Left ventricle myocardium inferior (tissue), 1 donor: ENCODE results near the gene TSPAN32. TPM values are rescaled to one million over a fixed set of nuclear protein-coding genes. Genes with fewer than 3 reads are reported as not detected.

ENCODE experiments used
- DNase-seq: peaks from one replicate; pipeline ENCODE4 v3.0.0-alpha.2; 2020
- H3K27ac ChIP-seq: fragments of 200-600 bp; replicated peaks from 2 replicates; pipeline ENCODE4 v1.8.0; 2021
- H3K27me3 ChIP-seq: fragments of 200-600 bp; 2 replicates; pipeline ENCODE4 v1.8.0; 2021; ENCODE audit warnings: low read depth
- H3K36me3 ChIP-seq: fragments of 200-600 bp; 2 replicates; pipeline ENCODE4 v1.8.0; 2021
- H3K4me1 ChIP-seq: fragments of 200-600 bp; 2 replicates; pipeline ENCODE4 v1.8.0; 2021
- H3K4me3 ChIP-seq: fragments of 200-600 bp; 2 replicates; pipeline ENCODE4 v1.8.0; 2021; ENCODE audit warnings: mild to moderate bottlenecking, moderate library complexity
- H3K9me3 ChIP-seq: fragments of 200-600 bp; replicated peaks from 2 replicates; pipeline ENCODE4 v1.8.0; 2021
- intact Hi-C: fragments of 100-400 bp; cut with micrococcal nuclease; formaldehyde crosslinking; loops from one replicate; pipeline ENCODE4 v1.11.0; 2022
- total RNA-seq: library from RNA; stranded (reverse); fragmentation: NEBNext Ultra II Directional; extraction: Animal tissue kit (Norgen Biotek cat#: 25700); gene quantifications from one replicate; pipeline ENCODE4 v1.2.1, GENCODE V29; 2021
- TF ChIP-seq, protein P1 (sequence below): fragments of 200-600 bp; IDR thresholded peaks from 2 replicates; pipeline ENCODE4 v1.8.0; 2021; ENCODE audit warnings: antibody characterized with exemption, mild to moderate bottlenecking, borderline replicate concordance
- donor health status: DM: no; HTN: yes; CAD: no; lungs with severe emphysema.

TSPAN32 gene
- total RNA-seq, 1 donor from 2014 or later, result 27.1 TPM

DNA sequence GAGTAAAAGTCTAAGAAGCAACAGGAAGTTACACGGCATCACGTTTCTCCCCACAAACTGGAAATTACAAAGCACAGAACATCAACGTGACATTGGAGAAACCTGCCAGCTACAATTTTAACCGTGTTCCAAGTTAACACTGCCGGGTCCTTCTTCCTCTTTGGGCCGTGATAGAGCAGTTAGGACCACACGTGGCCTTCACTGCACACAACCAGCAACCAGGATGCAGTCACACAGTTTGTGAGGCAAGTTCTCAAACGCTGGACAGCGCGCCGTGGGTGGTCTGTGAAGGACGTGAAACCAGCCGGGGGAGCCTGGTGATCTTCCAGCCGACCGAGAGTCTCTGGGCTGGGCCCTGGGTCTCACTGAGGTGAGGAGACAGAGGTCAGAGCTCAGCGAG lies 14.7 kb upstream of the TSPAN32 start:
- Histone ChIP-seq H3K9me3 (peaks cover 13% of the 10 kb centered on the region), H3K27me3 (peaks cover 47% of the 10 kb centered on the region), H3K4me1 (no peaks in the 10 kb centered on the region), H3K36me3 (no peaks in the 10 kb centered on the region), H3K27ac (no peak overlapping the region), H3K4me3 (no peak overlapping the region)
- DNase-seq, result no peak
- intact Hi-C loops, result no loop called here
- TF ChIP-seq, protein P1, sequence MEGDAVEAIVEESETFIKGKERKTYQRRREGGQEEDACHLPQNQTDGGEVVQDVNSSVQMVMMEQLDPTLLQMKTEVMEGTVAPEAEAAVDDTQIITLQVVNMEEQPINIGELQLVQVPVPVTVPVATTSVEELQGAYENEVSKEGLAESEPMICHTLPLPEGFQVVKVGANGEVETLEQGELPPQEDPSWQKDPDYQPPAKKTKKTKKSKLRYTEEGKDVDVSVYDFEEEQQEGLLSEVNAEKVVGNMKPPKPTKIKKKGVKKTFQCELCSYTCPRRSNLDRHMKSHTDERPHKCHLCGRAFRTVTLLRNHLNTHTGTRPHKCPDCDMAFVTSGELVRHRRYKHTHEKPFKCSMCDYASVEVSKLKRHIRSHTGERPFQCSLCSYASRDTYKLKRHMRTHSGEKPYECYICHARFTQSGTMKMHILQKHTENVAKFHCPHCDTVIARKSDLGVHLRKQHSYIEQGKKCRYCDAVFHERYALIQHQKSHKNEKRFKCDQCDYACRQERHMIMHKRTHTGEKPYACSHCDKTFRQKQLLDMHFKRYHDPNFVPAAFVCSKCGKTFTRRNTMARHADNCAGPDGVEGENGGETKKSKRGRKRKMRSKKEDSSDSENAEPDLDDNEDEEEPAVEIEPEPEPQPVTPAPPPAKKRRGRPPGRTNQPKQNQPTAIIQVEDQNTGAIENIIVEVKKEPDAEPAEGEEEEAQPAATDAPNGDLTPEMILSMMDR, result no peak

DNA sequence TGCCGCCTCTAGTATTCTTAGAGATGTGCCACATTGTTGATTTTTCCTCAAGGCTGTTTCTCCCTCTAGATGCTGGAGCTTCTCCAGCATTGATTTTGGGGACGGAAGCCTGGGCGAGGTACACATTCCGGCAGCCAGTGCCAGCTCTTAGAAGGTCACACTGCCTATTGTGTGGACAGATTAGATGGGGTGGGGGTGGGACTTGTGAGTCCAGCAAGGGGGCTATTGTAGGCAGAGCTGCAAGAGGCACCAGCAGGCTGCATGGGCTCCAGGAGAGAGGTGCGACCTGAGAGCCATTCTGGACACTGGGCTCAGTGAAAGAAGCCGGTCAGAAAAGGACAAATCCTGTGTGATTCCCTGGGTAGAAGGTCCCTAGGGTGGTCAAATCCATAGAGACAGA lies 12.5 kb upstream of the TSPAN32 start:
- Histone ChIP-seq H3K27ac (peak overlapping the region; percentile 51), H3K36me3 (no peaks in the 10 kb centered on the region), H3K4me3 (no peak overlapping the region), H3K4me1 (peaks cover 9% of the 10 kb centered on the region), H3K9me3 (no peaks in the 10 kb centered on the region), H3K27me3 (peaks cover 42% of the 10 kb centered on the region)
- intact Hi-C loops, result no loop called here
- TF ChIP-seq, protein P1, result no peak
- DNase-seq, result no peak

DNA sequence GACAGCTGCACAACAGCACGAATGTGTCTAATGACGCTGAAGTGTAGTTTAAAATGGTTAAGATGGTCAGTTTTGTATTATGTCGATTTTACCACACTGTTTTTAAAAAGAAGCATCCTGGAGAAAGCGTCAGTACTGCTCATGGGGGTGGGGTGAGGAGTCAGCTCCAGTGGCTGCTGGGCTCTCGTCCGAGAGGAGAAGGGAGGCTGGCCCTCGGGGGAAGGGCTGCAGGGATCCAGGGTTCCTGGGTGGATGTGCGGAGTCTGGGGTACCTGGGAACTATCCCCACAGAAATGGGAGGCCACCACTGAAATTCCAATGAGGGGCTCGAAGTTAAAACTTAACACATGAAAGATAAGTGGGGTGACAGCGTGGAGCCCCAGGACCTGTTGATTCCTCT lies 12.0 kb upstream of the TSPAN32 start:
- Histone ChIP-seq H3K27ac (peak overlapping the region; percentile 51), H3K4me1 (peaks cover 14% of the 10 kb centered on the region), H3K9me3 (no peaks in the 10 kb centered on the region), H3K36me3 (no peaks in the 10 kb centered on the region), H3K4me3 (no peak overlapping the region), H3K27me3 (peaks cover 40% of the 10 kb centered on the region)
- no peak for DNase-seq
- intact Hi-C loops, result loop anchor here (10.0 kb wide), 1 partner anchor 95 kb away; no protein-coding TSS in a partner anchor
- TF ChIP-seq, protein P1, result no peak

DNA sequence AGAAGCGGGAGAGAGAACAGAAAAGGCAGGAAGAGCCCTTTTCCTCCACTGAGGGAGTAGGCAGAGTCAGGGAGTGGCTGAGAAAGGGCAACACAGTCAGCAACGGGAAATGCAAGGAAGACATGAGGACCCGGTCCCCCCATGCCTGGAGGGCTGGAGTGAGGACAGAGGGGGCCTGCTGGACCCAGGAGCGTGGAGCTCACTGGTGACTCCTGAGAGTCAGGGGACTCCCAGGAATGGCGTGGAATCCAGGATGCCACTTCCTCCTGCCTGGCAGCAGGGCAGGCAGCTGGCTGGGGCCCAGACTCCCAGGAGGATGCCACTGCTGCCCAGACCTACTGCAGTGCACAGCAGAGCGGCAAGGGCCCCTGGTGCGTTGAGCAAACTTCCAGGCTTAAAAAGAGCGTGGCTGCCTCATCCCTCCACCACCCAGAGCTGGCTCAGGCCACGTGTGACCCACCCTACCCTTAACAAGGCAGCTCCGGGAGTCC lies 11.4 kb upstream of the TSPAN32 start:
- H3K4me1 ChIP-seq, result peaks cover 15% of the 10 kb centered on the region
- no peak for DNase-seq
- H3K36me3 ChIP-seq, result no peaks in the 10 kb centered on the region
- H3K27ac ChIP-seq, result peak overlapping the region; percentile 51
- H3K27me3 ChIP-seq, result peaks cover 36% of the 10 kb centered on the region
- TF ChIP-seq, protein P1, result no peak
- H3K9me3 ChIP-seq, result no peaks in the 10 kb centered on the region
- no peak overlapping the region for H3K4me3 ChIP-seq
- intact Hi-C loops, result loop anchor here (10.0 kb wide), 1 partner anchor 96 kb away; no protein-coding TSS in a partner anchor

DNA sequence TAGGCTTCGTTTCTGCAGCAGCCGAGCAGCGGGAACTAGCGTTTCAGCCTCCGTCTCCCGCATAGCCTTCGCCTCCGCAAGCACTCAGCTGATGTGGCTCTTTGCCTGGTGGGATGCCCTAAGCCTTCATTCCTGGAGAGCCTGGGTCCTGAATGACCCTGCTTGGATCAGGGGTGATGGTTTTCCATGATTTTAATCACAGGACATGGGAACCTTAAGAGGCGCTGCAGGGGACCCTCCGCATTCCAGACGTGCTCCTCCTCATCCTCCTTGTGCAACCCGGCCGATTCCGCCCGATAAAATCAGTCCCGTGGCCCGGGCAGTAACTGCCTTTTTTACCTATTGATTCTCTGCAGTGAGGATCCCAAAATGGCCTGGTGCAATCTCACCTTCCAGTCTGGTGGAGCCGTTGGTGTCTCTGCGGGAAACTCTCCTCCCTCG lies 8.3 kb upstream of the TSPAN32 start:
- intact Hi-C loops, result loop anchor here (10.0 kb wide), 1 partner anchor 99 kb away; no protein-coding TSS in a partner anchor
- Histone ChIP-seq H3K4me3 (no peak overlapping the region), H3K27ac (no peak overlapping the region), H3K4me1 (peaks cover 19% of the 10 kb centered on the region), H3K27me3 (peaks cover 13% of the 10 kb centered on the region), H3K9me3 (no peaks in the 10 kb centered on the region), H3K36me3 (no peaks in the 10 kb centered on the region)
- TF ChIP-seq, protein P1, result no peak
- no peak for DNase-seq
